Left hindlimb (tissue), 1 donor: ENCODE data around the gene COPA.
"Not testable (repeated sequence)": the region's sequence is repeated elsewhere in the genome, so short reads cannot be mapped to it uniquely, and the experiment has no call there.

Source experiments
- DNase-seq: peaks from one replicate; pipeline ENCODE4 v3.0.0-alpha.2; 2018

COPA gene

GRCh38 chr1:160342953-160343869 is at the start of gene COPA, which contains the start of gene NCSTN:
TSS of gene COPA (minus strand) at chr1:160343250. CDS start at chr1:160343170, 80 bp downstream.
TSS of gene NCSTN (plus strand) at chr1:160343383. CDS start at chr1:160343397, 14 bp downstream.
- peak; percentile 96 for DNase-seq

GRCh38 chr1:160388406-160388805 is 45.4 kb upstream of the COPA start:
- not testable (repeated sequence) for DNase-seq

GRCh38 chr1:160384812-160385211 is 41.8 kb upstream of the COPA start:
- not testable (repeated sequence) for DNase-seq

DNA sequence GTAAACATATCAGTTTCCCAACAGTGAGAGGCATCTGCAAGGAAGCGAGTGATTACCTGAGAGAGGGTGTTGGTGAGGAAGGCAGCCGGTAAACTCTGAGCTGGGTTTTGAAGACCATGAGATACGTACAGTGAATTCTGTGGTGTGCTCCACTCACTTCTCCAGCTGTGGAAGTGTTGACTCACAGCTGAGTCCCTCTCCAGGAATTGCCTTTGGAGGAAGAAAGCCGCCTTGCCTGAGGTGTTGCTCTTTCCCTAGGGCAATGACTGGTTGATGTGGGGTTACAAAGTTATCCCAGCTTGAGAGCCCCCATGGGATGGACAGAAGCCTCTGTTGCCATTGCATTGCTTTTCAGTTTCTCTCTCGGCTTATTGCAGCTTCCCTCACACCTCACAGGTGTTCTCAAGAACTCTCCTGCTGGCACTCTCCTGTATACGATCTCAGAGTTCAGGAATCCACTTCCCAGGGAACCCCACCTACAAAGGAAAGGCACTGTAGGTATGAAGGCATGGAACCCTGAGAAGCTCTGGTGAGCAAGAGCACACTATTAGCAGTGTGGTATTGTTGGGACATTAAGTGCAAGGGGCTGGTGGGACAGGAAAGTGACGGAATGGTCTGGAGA is 34.6 kb upstream of the COPA start:
- DNase-seq = no peak

DNA sequence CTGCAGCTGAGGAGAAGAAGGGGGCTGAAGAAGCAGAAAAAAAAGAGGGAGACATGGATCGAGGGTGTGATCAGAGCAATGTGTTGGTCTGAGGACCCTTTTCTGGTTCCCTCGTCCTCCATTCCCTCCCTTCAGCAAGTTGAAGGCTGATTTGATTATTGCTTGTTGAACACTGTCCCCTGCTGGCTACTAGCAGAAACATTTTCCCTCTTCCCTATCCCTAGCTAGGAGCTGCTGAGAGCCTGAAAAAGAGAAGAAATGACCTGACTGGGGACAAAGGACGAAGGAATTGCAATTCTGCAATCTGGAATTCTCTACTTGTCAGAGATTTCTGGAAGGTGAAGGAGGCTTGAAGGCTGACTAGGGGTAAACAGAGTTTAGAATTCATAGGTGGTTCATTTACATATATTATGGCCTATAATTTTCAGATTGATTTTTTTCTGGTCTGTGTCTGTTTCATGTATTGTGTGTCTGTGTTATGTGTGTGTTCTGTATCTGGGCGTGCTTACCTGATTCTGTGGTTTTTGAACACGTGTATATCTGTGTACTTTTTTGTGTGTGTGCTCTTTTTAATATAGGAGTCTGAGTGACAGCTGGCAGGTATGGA is 33.6 kb upstream of the COPA start:
- no peak for DNase-seq

- DNase-seq = no peak
These were observed 32.9 kb upstream of the COPA start for GRCh38 chr1:160375788-160376524.

DNA sequence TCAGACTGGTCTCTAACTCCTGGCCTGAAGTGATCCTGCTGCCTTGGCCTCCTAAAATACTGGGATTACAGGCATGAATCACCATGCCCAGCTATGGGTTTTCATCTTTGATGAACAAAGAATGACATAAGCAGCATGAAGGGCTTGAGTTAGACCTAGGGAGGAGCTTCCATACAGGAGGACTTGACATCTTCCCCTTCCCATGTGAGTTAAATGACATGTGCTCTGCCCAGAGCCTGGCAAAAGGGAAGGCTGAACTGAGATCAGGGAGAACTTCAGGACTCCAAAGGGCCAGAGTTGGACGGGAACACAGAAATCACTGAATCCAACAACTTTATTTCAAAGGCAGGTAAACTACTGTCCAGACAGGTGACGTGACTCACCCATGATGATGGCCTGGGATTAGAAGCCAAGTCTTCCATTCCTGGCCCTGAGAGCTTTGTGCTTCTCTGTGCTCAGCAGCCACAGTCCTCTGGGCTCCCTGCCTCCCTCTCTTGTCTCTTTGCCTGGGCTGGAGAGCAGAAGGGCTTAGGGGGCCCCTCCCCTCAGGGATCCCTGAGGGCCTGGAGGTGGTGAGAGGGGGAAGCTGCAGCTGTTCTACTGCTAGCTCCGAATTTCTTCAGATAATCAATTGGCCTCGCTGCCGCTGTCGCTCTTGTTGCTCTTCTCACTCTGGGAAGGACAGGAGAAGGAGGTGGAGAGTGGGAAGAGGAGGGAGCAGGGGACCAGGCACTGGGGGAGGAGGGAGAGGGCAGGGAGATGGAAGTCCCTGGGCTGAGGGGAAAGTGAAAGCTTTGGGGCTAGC is 31.5 kb upstream of the COPA start:
- peak; percentile 71 for DNase-seq

DNA sequence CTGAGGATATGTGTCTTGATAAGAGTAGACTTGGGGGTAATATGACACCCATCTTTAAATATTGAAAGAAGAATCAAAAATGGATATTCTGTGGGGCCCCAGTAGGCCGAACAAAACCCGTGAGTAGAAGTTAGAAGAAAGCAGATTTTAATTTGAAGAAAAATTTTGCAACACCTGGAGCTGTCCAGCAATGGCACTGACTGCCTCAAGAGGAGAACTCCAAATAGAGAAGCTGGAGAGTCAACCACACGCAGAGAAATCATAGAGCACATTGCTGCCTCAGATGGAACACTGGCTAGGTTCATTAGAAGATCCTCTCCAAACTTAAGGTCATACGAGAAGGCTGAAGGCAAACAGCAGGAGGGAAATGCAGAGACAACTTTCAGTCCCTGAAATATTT is 30.6 kb upstream of the COPA start:
- DNase-seq = no peak

DNA sequence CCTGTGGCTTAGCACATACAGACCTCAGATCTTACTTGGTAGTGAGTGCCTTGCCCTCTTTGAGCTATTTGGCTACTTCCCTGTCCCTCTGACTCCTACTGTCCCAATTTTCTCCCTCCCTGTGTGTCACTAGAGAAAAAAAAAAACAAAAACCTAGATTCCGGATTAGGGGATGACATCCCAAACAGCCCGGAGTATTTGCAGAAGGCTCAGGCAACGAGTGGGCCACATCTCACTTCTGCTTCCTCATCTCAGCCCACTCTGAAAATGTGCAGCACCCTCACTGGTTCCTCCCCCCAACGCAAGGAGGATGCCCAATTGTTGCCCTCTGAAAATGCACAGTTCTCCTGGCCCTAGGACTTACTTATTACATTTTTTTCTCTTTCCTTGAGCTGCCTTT is 28.7 kb upstream of the COPA start:
- DNase-seq = no peak

- no peak for DNase-seq
These were observed 28.2 kb upstream of the COPA start for GRCh38 chr1:160371346-160371631.

- DNase-seq = no peak
These were observed 27.7 kb upstream of the COPA start for GRCh38 chr1:160370561-160371345.

- DNase-seq = no peak
These were observed 26.0 kb upstream of the COPA start for GRCh38 chr1:160369087-160369486.

DNA sequence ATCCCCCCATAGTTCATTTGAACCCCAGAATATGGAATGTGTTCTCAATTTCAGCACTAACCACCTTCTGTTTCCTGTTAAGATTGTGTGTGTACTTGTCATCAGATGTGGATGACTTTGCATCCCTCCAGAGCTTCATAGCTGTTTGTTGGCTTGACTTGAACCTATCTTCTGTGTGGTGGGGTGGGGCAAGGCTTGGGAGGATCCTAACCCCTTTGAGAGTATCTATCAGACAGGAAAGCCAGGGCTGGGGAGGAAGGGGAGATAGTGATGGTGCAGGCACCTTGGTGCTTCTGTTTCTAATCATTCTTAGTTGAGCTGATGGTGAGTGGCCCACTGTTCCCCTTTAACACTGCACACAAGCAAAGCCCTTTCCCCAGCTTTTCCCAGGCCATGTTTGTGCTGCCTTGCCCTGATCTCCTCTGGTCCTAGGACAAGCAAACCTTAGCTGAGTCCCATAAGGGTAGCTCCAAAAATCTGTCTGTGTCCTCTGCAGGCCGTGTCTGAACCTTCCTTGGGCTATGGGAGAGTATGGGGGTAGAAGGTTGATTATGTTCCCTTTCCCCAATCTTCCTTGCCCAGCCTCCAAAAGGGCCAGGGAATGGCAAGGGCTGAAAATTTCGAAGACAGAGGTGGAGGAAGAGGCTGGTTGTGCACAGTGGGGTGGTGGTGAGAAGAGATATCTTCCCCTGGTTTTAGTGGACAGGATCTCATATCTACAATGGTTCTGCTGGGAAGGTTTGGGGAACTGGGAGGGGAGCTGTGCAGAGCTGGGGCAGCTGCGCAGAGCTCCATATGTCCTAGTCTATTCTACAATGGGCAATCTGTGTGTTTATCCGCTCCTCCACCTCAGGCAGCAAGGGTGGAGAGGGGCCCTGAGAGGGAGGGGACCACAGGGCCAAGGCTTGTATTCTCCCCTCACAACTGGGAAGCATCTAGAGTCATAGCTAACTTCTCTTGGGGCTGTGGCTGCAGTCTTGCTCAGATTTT is 25.2 kb upstream of the COPA start:
- no peak for DNase-seq

DNA sequence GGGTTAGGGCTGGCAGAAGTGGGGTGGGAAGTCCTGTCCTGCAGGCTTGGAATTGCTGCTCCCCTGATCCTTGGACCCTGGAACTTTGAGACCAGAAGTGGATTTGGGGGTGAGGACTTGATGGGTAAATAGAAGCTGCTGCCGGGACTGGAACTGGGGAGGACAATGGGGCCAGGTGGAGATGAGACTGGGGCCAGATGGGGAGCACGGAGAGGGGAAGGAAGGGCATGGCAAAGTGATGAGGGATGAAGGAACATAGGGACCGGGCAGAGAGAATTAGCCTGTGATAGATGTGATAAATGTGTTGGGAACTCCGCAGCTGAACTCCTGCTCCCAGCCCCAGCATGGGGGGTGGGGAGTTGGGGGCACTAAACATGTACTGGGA is 24.5 kb upstream of the COPA start:
- no peak for DNase-seq

GRCh38 chr1:160366731-160367515 is 23.9 kb upstream of the COPA start, which contains the start of gene NHLH1:
TSS of gene NHLH1 (plus strand) at chr1:160367071. CDS start at chr1:160370732, 3,661 bp downstream.
- no peak for DNase-seq

DNA sequence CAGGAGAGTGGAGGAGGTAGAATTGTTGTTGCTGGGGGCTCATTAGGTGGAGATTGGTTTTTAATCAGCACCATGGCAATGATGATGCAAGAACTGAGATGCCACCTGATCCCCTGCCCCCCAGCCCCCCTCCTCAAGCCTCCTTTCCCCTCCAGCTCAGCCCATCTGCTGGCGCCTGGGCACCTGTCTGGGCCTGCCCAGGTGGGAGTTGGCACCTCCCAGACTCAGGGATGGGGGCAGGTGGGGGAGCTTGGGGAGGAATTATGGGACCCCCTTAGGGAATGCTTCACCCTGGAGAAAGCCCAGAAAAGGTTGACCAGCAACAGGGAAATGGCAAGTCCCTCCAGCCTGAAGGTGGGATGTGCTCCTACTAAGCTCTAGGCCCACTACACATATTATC is 22.3 kb upstream of the COPA start:
- DNase-seq = no peak

DNA sequence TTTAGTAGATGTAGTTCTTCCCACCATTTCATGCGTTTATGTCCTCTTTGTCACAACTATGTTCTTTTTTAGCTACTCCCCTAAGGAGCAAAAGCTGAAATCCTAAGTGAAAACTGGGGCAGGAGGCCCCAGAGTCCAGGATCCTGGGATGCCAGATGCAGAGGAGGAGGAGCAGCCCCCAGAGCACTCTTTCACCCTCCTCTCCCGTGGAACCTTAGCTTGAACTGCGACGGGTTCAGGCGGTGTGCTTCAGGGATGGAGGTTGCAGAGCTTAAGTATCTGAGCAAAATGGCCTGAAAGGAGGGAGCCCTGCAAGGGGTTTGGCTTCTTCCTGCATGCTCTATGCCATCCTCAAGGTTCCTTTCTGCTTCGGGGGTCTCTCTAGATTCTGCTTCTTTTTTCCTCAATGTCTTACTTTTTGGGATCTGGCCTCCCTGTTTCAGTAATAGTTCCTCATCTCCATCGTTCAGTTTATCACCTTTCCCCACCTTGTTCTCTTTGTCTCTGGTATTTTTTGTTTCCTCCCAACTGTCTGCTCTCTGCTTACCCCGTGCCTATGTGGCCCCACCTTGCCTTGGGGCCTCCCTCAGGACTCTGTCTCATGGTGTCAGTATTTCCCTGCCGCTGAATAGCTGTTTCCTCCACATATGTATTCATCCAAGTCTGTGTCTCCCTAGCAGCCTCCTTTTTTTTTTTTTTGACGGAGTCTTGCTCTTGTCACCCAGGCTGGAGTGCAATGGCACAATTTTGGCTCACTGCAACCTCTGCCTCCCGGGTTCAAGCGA is 21.1 kb upstream of the COPA start:
- DNase-seq = no peak

GRCh38 chr1:160363010-160363409 is 20.0 kb upstream of the COPA start:
- no peak for DNase-seq
